ENCODE measurements around the gene FASTKD3.

GRCh38 chr5:7872517-7873130, 3.8 kb upstream of the FASTKD3 start:
- TF ChIP-seq POLR2A (IDR thresholded peaks at IDR 0.05) = no peak
- no peak for TF ChIP-seq CTCF (IDR thresholded peaks at IDR 0.05)
